Endothelial cell of umbilical vein (primary cell): ENCODE results near the gene FBXO8. TPM values are rescaled to one million over a fixed set of nuclear protein-coding genes. Genes with fewer than 3 reads are reported as not detected.

Experiments used
- BruUV-seq: library from RNA; stranded (reverse); fragments of 400-500 nt; replicated peaks from 2 replicates; lab custom pipeline; 2021; lab: Mats Ljungman, UMichigan
- CTCF ChIA-PET: fragments of 300-600, 350-600 bp; sonication (Branson Sonifier 250); formaldehyde crosslinking; loops from one replicate; lab custom pipeline; 2021; ENCODE audit warnings: antibody characterized with exemption, inconsistent platforms; lab: Charles Lee
- POLR2A ChIA-PET: fragments of 300-600, 350-600 bp; sonication (Branson Sonifier 250); formaldehyde crosslinking; loops from one replicate; lab custom pipeline; 2021; ENCODE audit warnings: antibody characterized with exemption, inconsistent platforms; lab: Charles Lee
- DNase-seq: peaks from one replicate; pipeline ENCODE4 v3.0.0-alpha.2; 2011; ENCODE audit warnings: low read depth, low spot score
- FAIRE-seq: peaks from 2 replicates; lab custom pipeline; 2011; peaks lifted over from hg19 to GRCh38; lab: Jason Lieb, UNC
- H2AFZ ChIP-seq: 2 replicates; pipeline ENCODE4 v1.6.0; 2012; ENCODE audit warnings: low read depth, low read length, control low read depth, inconsistent platforms
- H3K27ac ChIP-seq: 2 replicates; pipeline ENCODE4 v1.5.1; 2011; ENCODE audit warnings: low read depth, mild to moderate bottlenecking, control low read depth, low read length, moderate library complexity; ENCODE audit not compliant: insufficient read depth
- H3K27me3 ChIP-seq, 2 experiments: 2 replicates each; pipeline versions ENCODE4 v1.6.0 to v1.6.1; 2011; ENCODE audit warnings: low read length in 2 of 2, mixed read lengths in 1 of 2; ENCODE audit not compliant: control insufficient read depth in 2 of 2, insufficient read depth in 2 of 2
- H3K36me3 ChIP-seq, 2 experiments: 2 replicates in 1 of 2; 3 replicates in 1 of 2; pipeline ENCODE4 v1.5.1; 2011; ENCODE audit warnings: low read length in 2 of 2, mild to moderate bottlenecking in 1 of 2, moderate library complexity in 1 of 2; ENCODE audit not compliant: control insufficient read depth in 2 of 2, insufficient read depth in 2 of 2; ENCODE audit errors: extremely low read depth in 1 of 2
- H3K4me1 ChIP-seq: 3 replicates; pipeline ENCODE4 v1.5.1; 2011; ENCODE audit warnings: mild to moderate bottlenecking, low read length; ENCODE audit not compliant: control insufficient read depth, insufficient read depth; ENCODE audit errors: extremely low read depth
- H3K4me2 ChIP-seq: 2 replicates; pipeline ENCODE4 v1.6.1; 2011; ENCODE audit warnings: low read length, control low read depth, mixed read lengths; ENCODE audit not compliant: insufficient read depth
- H3K4me3 ChIP-seq, 3 experiments: fragments of 200-600 bp in 1 of 3; sonication (generic), shearing (Covaris generic) in 1 of 3; replicated peaks in 1 of 3; 2 replicates each; pipeline ENCODE4 v1.5.1; 2011 to 2016; ENCODE audit warnings: control low read depth in 3 of 3, low read length in 3 of 3, mild to moderate bottlenecking in 2 of 3, inconsistent platforms in 1 of 3, low read depth in 1 of 3, moderate library complexity in 1 of 3; ENCODE audit not compliant: insufficient read depth in 1 of 3
- H3K79me2 ChIP-seq: 2 replicates; pipeline ENCODE4 v1.6.0; 2012; ENCODE audit warnings: low read length, inconsistent platforms; ENCODE audit not compliant: control insufficient read depth, insufficient read depth
- H3K9ac ChIP-seq: replicated peaks from 2 replicates; pipeline ENCODE3; 2011; ENCODE audit warnings: low read length, control low read depth; ENCODE audit not compliant: insufficient read depth; ENCODE audit errors: extremely low read depth
- H3K9me1 ChIP-seq: replicated peaks from 3 replicates; pipeline ENCODE4 v1.6.0; 2011; ENCODE audit warnings: mild to moderate bottlenecking, low read length; ENCODE audit not compliant: control insufficient read depth, insufficient read depth; ENCODE audit errors: extremely low read depth
- H3K9me3 ChIP-seq: replicated peaks from 2 replicates; pipeline ENCODE4 v1.5.1; 2012; ENCODE audit warnings: low read length, inconsistent platforms; ENCODE audit not compliant: control insufficient read depth, insufficient read depth
- H4K20me1 ChIP-seq: replicated peaks from 2 replicates; pipeline ENCODE3; 2011; ENCODE audit warnings: mild to moderate bottlenecking, low read length; ENCODE audit not compliant: control insufficient read depth, insufficient read depth; ENCODE audit errors: extremely low read depth
- CTCF ChIP-seq, 2 donors: IDR thresholded peaks; 1 replicate in 1 of 2; 2 replicates in 1 of 2; pipeline ENCODE4 v1.5.1; 2011; ENCODE audit warnings: low read length in 2 of 2, mild to moderate bottlenecking in 2 of 2, moderate library complexity in 2 of 2, control low read depth in 1 of 2, inconsistent platforms in 1 of 2, low read depth in 1 of 2; ENCODE audit not compliant: insufficient read depth in 1 of 2; ENCODE audit errors: extremely low read depth in 1 of 2
- EZH2 ChIP-seq: IDR thresholded peaks from 2 replicates; pipeline ENCODE4 v1.6.1; 2012; ENCODE audit warnings: borderline replicate concordance, low read depth, mild to moderate bottlenecking, moderate library complexity, low read length, inconsistent platforms; ENCODE audit not compliant: severe bottlenecking
- FOS ChIP-seq: IDR thresholded peaks from 2 replicates; pipeline ENCODE4 v1.6.1; 2011; ENCODE audit warnings: mild to moderate bottlenecking, low read length, moderate library complexity, borderline replicate concordance; ENCODE audit not compliant: insufficient read depth
- GATA2 ChIP-seq: IDR thresholded peaks from 2 replicates; pipeline ENCODE4 v1.7.0; 2011; ENCODE audit warnings: low read depth, mild to moderate bottlenecking, moderate library complexity, mixed read lengths, low read length; ENCODE audit not compliant: insufficient read length, insufficient read depth
- JUN ChIP-seq: IDR thresholded peaks from 2 replicates; pipeline ENCODE4 v1.6.1; 2011; ENCODE audit warnings: borderline replicate concordance, low read depth; ENCODE audit not compliant: insufficient read length, insufficient read depth
- MYC ChIP-seq: IDR thresholded peaks from one replicate; pipeline ENCODE4 v1.6.1; 2011; ENCODE audit warnings: mild to moderate bottlenecking, low read depth, low read length
- POLR2A ChIP-seq: IDR thresholded peaks from 2 replicates; pipeline ENCODE4 v1.6.1; 2012; ENCODE audit warnings: low read depth, mild to moderate bottlenecking, control low read depth, low read length
- POLR2AphosphoS5 ChIP-seq: IDR thresholded peaks from 2 replicates; pipeline ENCODE4 v1.6.1; 2012; ENCODE audit warnings: low read depth, mild to moderate bottlenecking, control low read depth, low read length, moderate library complexity; ENCODE audit not compliant: insufficient read depth
- dilution Hi-C: fragments of 300-500 bp; cut with MboI; formaldehyde crosslinking; loops from one replicate; pipeline ENCODE4 v1.15.0; 2019; ENCODE audit warnings: low sequenced_read_pairs; ENCODE audit not compliant: extremely low pct_ligation_motif_present
- intact Hi-C: fragments of 100-400 bp; cut with micrococcal nuclease; formaldehyde crosslinking; loops from one replicate; pipeline ENCODE4 v1.10.0; 2022
- polyA plus RNA-seq, 4 experiments: library from polyadenylated mRNA; depleted of rRNA in 3 of 4; stranded (reverse) in 3 of 4; unstranded in 1 of 4; fragments of >200 nt; gene quantifications; 2 replicates each; pipeline versions ENCODE4 v1.2.1 to v1.2.3, GENCODE V29; 2011 to 2012; ENCODE audit warnings: missing spikeins in 1 of 4
- total RNA-seq: library from RNA; stranded (reverse); gene quantifications from 2 replicates; pipeline ENCODE4 v1.2.3, GENCODE V29; 2021
- TF ChIP-seq, protein P1 (sequence below): IDR thresholded peaks from 2 replicates; pipeline ENCODE4 v1.6.1; 2011; ENCODE audit not compliant: insufficient read depth, insufficient read length

The FBXO8 gene
- total and polyA plus RNA-seq, 2 donors (not counting 3 experiments of a cell fraction or from before 2014, with no cell fraction given): 9.9 to 14.5 TPM

GRCh38 chr4:174273930-174274329 is 9.5 kb downstream of the FBXO8 start:
- H3K4me1 ChIP-seq: no peaks in the 10 kb centered on the region
- FAIRE-seq (no peak), DNase-seq (no peak)
- H3K79me2 ChIP-seq: peaks cover 8% of the 10 kb centered on the region
- H3K4me3 ChIP-seq: no peak overlapping the region
- H3K27ac ChIP-seq: no peak overlapping the region
- intact Hi-C loops (no loop called here), dilution Hi-C loops (no loop called here)
- ChIA-PET POLR2A (no interaction called here), CTCF (interaction anchor here (1.4 kb wide), 1 partner anchor 10 kb away, joined by 3 read pairs; the partner anchor contains the start of genes CEP44 and FBXO8)
- no peaks in the 10 kb centered on the region for H3K9me3 ChIP-seq
- no peak overlapping the region for H3K9ac ChIP-seq
- no peaks in the 10 kb centered on the region for H3K9me1 ChIP-seq
- no peaks in the 10 kb centered on the region for H3K36me3 ChIP-seq
- no peak overlapping the region for H3K4me2 ChIP-seq
- no peak for TF ChIP-seq GATA2
- H3K27me3 ChIP-seq: no peaks in the 10 kb centered on the region
- H4K20me1 ChIP-seq: no peaks in the 10 kb centered on the region
- no peak overlapping the region for H2AFZ ChIP-seq
- no TSS peak for BruUV-seq

DNA sequence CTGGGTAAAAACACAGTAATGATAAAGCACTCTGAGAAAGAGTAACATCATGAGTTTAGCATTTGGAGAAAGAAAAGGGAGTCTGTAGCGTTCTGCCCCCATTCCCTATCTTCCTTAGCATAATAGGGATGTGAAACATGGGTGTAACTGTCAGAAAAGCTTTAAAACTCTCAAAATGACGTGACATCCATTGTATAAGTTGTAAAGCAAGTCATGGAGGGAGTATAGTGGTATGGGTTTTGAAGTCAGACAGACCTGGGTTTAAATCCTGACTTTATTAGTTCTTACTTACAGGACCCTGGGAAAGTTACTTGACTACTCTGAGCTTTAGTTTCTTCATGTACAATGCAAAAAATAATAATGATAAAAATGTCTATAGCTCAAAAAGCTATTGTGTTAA is 17.1 kb downstream of the FBXO8 start:
- no TSS peak for BruUV-seq
- Histone ChIP-seq H3K9me1 (no peaks in the 10 kb centered on the region), H3K27me3 (no peaks in the 10 kb centered on the region), H3K9ac (no peak overlapping the region), H3K36me3 (no peaks in the 10 kb centered on the region), H4K20me1 (no peaks in the 10 kb centered on the region), H3K4me1 (no peaks in the 10 kb centered on the region), H3K79me2 (no peaks in the 10 kb centered on the region), H3K27ac (no peak overlapping the region), H2AFZ (no peak overlapping the region), H3K4me3 (no peak overlapping the region), H3K9me3 (no peaks in the 10 kb centered on the region), H3K4me2 (no peak overlapping the region)
- TF ChIP-seq, protein P1, sequence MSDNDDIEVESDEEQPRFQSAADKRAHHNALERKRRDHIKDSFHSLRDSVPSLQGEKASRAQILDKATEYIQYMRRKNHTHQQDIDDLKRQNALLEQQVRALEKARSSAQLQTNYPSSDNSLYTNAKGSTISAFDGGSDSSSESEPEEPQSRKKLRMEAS: no peak
- TF ChIP-seq FOS: no peak
- TF ChIP-seq POLR2A: no peak
- TF ChIP-seq GATA2: no peak
- no peak for TF ChIP-seq MYC
- no peak for TF ChIP-seq EZH2
- TF ChIP-seq JUN: no peak
- TF ChIP-seq POLR2AphosphoS5: no peak
- no peak for TF ChIP-seq CTCF (IDR thresholded peaks at IDR 0.05; ENCODE audit: extremely low read depth in 1 of 2, insufficient read depth in 1 of 2, low read depth in 1 of 2, low read length in 2 of 2)
- dilution Hi-C loops: no loop called here
- intact Hi-C loops: no loop called here
- CTCF ChIA-PET: interaction anchor here (0.9 kb wide), 1 partner anchor 9 kb away, joined by 3 read pairs; no protein-coding TSS in a partner anchor
- no peak for FAIRE-seq
- no peak for DNase-seq
- POLR2A ChIA-PET: no interaction called here
